ENCODE data around the gene PCNT. TPM values are rescaled to one million over a fixed set of nuclear protein-coding genes. Genes with fewer than 3 reads are reported as not detected.

PCNT gene
- polyA plus RNA-seq, 1 experiment, result 8.5 TPM

GRCh38 chr21:46425571-46425970 is 101.6 kb downstream of the PCNT start:
- DNase-seq (ENCODE audit: low read depth, low spot score), result no peak
- ChIA-PET POLR2A (no interaction called here), CTCF (interaction anchor here (0.6 kb wide), 1 partner anchor 13 kb away, joined by 5 read pairs; no protein-coding TSS in a partner anchor)
- no peak for TF ChIP-seq CTCF (IDR thresholded peaks at IDR 0.05; ENCODE audit: low read depth, low read length)
- Histone ChIP-seq H3K4me3 (ENCODE audit: low read depth, low read length) (no peak overlapping the region), H3K27me3 (ENCODE audit: control insufficient read depth, insufficient read depth, low read length) (no peaks in the 10 kb centered on the region), H3K9me3 (ENCODE audit: control insufficient read depth, insufficient read depth, low read length) (no peaks in the 10 kb centered on the region; the same call in 1 of the 2 replicates), H3K27ac (ENCODE audit: low read depth, low read length) (no peak overlapping the region)

GRCh38 chr21:46426313-46427046 is 102.5 kb downstream of the PCNT start:
- CTCF ChIA-PET, result interaction anchor here (0.6 kb wide), 1 partner anchor 12 kb away, joined by 5 read pairs; no protein-coding TSS in a partner anchor

GRCh38 chr21:46427516-46427915 is 103.6 kb downstream of the PCNT start:
- Histone ChIP-seq H3K27me3 (ENCODE audit: control insufficient read depth, insufficient read depth, low read length) (no peaks in the 10 kb centered on the region), H3K9me3 (ENCODE audit: control insufficient read depth, insufficient read depth, low read length) (no peaks in the 10 kb centered on the region), H3K27ac (ENCODE audit: low read depth, low read length) (no peak overlapping the region), H3K4me3 (ENCODE audit: low read depth, low read length) (no peak overlapping the region)
- DNase-seq (ENCODE audit: low read depth, low spot score), result no peak
- POLR2A ChIA-PET, result no interaction called here
- no peak for TF ChIP-seq CTCF (IDR thresholded peaks at IDR 0.05; ENCODE audit: low read depth, low read length)
- CTCF ChIA-PET, result no interaction called here

More at GRCh38 chr21:46426313-46427046, 102.5 kb downstream of the PCNT start:
- no peak overlapping the region for H3K27ac ChIP-seq (ENCODE audit: low read depth, low read length)
- no peak overlapping the region for H3K4me3 ChIP-seq (ENCODE audit: low read depth, low read length)
- TF ChIP-seq CTCF (IDR thresholded peaks at IDR 0.05; ENCODE audit: low read depth, low read length), result no peak
- H3K9me3 ChIP-seq (ENCODE audit: control insufficient read depth, insufficient read depth, low read length), result no peaks in the 10 kb centered on the region; the same call in 1 of the 2 replicates
- no peak for DNase-seq (ENCODE audit: low read depth, low spot score)
- no peaks in the 10 kb centered on the region for H3K27me3 ChIP-seq (ENCODE audit: control insufficient read depth, insufficient read depth, low read length)
- POLR2A ChIA-PET, result no interaction called here

GRCh38 chr21:46428286-46428685 is 104.3 kb downstream of the PCNT start:
- Histone ChIP-seq H3K4me3 (ENCODE audit: low read depth, low read length) (no peak overlapping the region), H3K27ac (ENCODE audit: low read depth, low read length) (no peak overlapping the region), H3K9me3 (ENCODE audit: control insufficient read depth, insufficient read depth, low read length) (no peaks in the 10 kb centered on the region), H3K27me3 (ENCODE audit: control insufficient read depth, insufficient read depth, low read length) (no peaks in the 10 kb centered on the region)
- DNase-seq (ENCODE audit: low read depth, low spot score), result no peak
- POLR2A ChIA-PET, result no interaction called here
- CTCF ChIA-PET, result no interaction called here
- TF ChIP-seq CTCF (IDR thresholded peaks at IDR 0.05; ENCODE audit: low read depth, low read length), result no peak

GRCh38 chr21:46428987-46429710 is 105.2 kb downstream of the PCNT start:
- Histone ChIP-seq H3K27ac (ENCODE audit: low read depth, low read length) (no peak overlapping the region), H3K9me3 (ENCODE audit: control insufficient read depth, insufficient read depth, low read length) (no peaks in the 10 kb centered on the region), H3K27me3 (ENCODE audit: control insufficient read depth, insufficient read depth, low read length) (no peaks in the 10 kb centered on the region), H3K4me3 (ENCODE audit: low read depth, low read length) (no peak overlapping the region)
- no peak for TF ChIP-seq CTCF (IDR thresholded peaks at IDR 0.05; ENCODE audit: low read depth, low read length)
- POLR2A ChIA-PET, result no interaction called here
- CTCF ChIA-PET, result no interaction called here
- no peak for DNase-seq (ENCODE audit: low read depth, low spot score)
